Measurements from ENCODE around the gene DCAF16. TPM values are rescaled to one million over a fixed set of nuclear protein-coding genes. Genes with fewer than 3 reads are reported as not detected.

DCAF16 gene
- polyA plus RNA-seq, 1 donor (not counting 4 experiments of a cell fraction or from before 2014, with no cell fraction given), result 16.2 TPM

DNA sequence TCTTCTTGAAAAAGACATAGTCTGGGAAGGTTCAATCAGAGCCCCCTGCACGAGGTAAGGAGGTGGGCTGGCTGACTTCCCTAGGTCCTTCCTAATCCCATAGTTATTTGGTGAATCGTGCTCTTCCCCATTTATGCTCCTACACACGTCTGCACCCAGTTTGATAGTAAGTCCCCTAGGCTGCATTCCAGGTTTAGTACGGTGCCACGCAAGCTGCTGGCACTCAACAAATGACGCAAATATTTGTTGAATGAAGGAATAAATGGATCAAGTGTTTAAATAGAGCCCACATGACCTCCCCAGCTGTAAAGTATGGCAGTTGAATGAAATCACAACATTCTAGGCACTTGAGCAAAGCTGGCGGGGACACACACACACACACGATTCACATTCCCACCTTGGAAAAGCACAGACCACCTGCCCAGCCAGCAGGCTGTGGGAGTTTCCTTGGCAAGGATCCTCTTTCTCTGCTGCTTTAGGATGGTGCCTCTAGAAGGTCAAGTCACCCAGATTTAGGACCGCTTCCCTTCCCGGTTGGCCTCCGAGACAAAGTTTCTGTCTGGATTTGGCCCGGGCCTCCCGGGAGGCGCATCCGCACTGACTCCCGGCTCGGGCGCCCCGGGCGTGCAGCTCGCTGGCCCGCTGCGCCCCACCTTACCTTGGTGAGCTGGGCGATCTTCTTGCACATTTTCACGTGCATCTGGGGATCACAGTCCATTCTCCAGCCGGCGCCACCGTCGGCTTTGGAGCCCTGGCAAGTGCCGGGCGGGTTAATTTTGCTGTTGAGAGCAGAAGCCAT, 29.9 kb downstream of the DCAF16 start:
- Histone ChIP-seq H3K27ac (ENCODE audit: control insufficient read depth, insufficient read depth, low read length) (no peak overlapping the region), H4K20me1 (ENCODE audit: control insufficient read depth, extremely low read depth, insufficient read depth, low read length) (no peaks in the 10 kb centered on the region), H2AFZ (ENCODE audit: control insufficient read depth, low read length) (peak overlapping the region; percentile 81), H3K9ac (ENCODE audit: control insufficient read depth, extremely low read depth, insufficient read depth, low read length) (no peak overlapping the region), H3K36me3 (ENCODE audit: control insufficient read depth in 2 of 2, extremely low read depth in 1 of 2, insufficient read depth in 2 of 2, low read length in 2 of 2) (no peaks in the 10 kb centered on the region), H3K4me2 (ENCODE audit: control insufficient read depth, extremely low read depth, insufficient read depth, low read depth, low read length) (peak overlapping the region; percentile 87), H3K4me3 (ENCODE audit: control insufficient read depth in 2 of 3, extremely low read depth in 1 of 3, insufficient read depth in 2 of 3, low read depth in 1 of 3, low read length in 3 of 3) (peak overlapping the region; percentile 33 to 65 (median 56)), H3K79me2 (ENCODE audit: control insufficient read depth, insufficient read depth, low read length) (no peaks in the 10 kb centered on the region), H3K9me3 (ENCODE audit: control insufficient read depth, low read depth, low read length) (no peaks in the 10 kb centered on the region), H3K27me3 (ENCODE audit: control insufficient read depth, extremely low read depth, insufficient read depth, low read length) (peaks cover 23% of the 10 kb centered on the region), H3K4me1 (ENCODE audit: control insufficient read depth, extremely low read depth, insufficient read depth, low read length) (peaks cover 10% of the 10 kb centered on the region), H3K9me1 (ENCODE audit: control insufficient read depth, extremely low read depth, insufficient read depth, low read length) (no peaks in the 10 kb centered on the region)
- FAIRE-seq (peak; percentile 20), DNase-seq (ENCODE audit: low read depth, low spot score) (no peak)
- TF ChIP-seq EZH2 (IDR thresholded peaks at IDR 0.05; ENCODE audit: low read length), result peak; percentile 26
- TF ChIP-seq, protein P1, sequence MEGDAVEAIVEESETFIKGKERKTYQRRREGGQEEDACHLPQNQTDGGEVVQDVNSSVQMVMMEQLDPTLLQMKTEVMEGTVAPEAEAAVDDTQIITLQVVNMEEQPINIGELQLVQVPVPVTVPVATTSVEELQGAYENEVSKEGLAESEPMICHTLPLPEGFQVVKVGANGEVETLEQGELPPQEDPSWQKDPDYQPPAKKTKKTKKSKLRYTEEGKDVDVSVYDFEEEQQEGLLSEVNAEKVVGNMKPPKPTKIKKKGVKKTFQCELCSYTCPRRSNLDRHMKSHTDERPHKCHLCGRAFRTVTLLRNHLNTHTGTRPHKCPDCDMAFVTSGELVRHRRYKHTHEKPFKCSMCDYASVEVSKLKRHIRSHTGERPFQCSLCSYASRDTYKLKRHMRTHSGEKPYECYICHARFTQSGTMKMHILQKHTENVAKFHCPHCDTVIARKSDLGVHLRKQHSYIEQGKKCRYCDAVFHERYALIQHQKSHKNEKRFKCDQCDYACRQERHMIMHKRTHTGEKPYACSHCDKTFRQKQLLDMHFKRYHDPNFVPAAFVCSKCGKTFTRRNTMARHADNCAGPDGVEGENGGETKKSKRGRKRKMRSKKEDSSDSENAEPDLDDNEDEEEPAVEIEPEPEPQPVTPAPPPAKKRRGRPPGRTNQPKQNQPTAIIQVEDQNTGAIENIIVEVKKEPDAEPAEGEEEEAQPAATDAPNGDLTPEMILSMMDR (optimal IDR thresholded peaks at IDR 0.05 in 1 of 3, IDR thresholded peaks at IDR 0.05 in 1 of 3, conservative IDR thresholded peaks at IDR 0.05 in 1 of 3; ENCODE audit: extremely low read depth in 1 of 3, insufficient read depth in 2 of 3, low read length in 3 of 3), result no peak
- dilution Hi-C loops (cut with MboI; ENCODE audit: extremely low pct_ligation_motif_present, low sequenced_read_pairs), result no loop called here

DNA sequence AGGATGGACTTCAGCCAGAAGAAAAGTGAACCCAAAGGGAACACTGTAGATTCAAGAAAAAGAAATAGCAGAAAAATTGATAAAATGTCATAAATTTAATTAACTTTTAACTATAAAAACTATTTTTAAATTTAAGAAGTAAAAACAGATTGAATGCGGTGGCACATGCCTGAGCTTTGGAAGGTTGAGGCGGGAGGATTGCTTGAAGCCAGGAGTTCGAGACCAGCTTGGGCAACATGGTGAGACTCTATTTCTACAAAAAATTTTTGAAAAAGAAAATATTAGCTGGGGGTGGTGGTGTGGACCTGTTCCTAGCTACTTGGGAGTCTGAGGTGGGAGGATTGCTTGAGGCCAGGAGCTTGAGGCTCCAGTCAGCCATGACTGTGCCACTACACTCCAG, 32.1 kb downstream of the DCAF16 start:
- DNase-seq (ENCODE audit: low read depth, low spot score) (no peak), FAIRE-seq (no peak)
- Histone ChIP-seq H3K9ac (ENCODE audit: control insufficient read depth, extremely low read depth, insufficient read depth, low read length) (no peak overlapping the region), H3K79me2 (ENCODE audit: control insufficient read depth, insufficient read depth, low read length) (no peaks in the 10 kb centered on the region), H3K36me3 (ENCODE audit: control insufficient read depth in 2 of 2, extremely low read depth in 1 of 2, insufficient read depth in 2 of 2, low read length in 2 of 2) (no peaks in the 10 kb centered on the region), H2AFZ (ENCODE audit: control insufficient read depth, low read length) (no peak overlapping the region), H3K9me3 (ENCODE audit: control insufficient read depth, low read depth, low read length) (no peaks in the 10 kb centered on the region), H3K27ac (ENCODE audit: control insufficient read depth, insufficient read depth, low read length) (no peak overlapping the region), H4K20me1 (ENCODE audit: control insufficient read depth, extremely low read depth, insufficient read depth, low read length) (no peaks in the 10 kb centered on the region), H3K4me3 (ENCODE audit: control insufficient read depth in 2 of 3, extremely low read depth in 1 of 3, insufficient read depth in 2 of 3, low read depth in 1 of 3, low read length in 3 of 3) (no peak overlapping the region), H3K9me1 (ENCODE audit: control insufficient read depth, extremely low read depth, insufficient read depth, low read length) (no peaks in the 10 kb centered on the region), H3K4me2 (ENCODE audit: control insufficient read depth, extremely low read depth, insufficient read depth, low read depth, low read length) (no peak overlapping the region), H3K4me1 (ENCODE audit: control insufficient read depth, extremely low read depth, insufficient read depth, low read length) (peaks cover 10% of the 10 kb centered on the region), H3K27me3 (ENCODE audit: control insufficient read depth, extremely low read depth, insufficient read depth, low read length) (peaks cover 23% of the 10 kb centered on the region)
- dilution Hi-C loops (cut with MboI; ENCODE audit: extremely low pct_ligation_motif_present, low sequenced_read_pairs), result no loop called here
- TF ChIP-seq, protein P1 (optimal IDR thresholded peaks at IDR 0.05 in 1 of 3, IDR thresholded peaks at IDR 0.05 in 1 of 3, conservative IDR thresholded peaks at IDR 0.05 in 1 of 3; ENCODE audit: extremely low read depth in 1 of 3, insufficient read depth in 2 of 3, low read length in 3 of 3), result no peak
- no peak for TF ChIP-seq EZH2 (IDR thresholded peaks at IDR 0.05; ENCODE audit: low read length)

Data from keratinocyte (primary cell).